OCI-LY1 (cell line): ENCODE measurements around the gene TBL3.

Experiments used
- H2AFZ ChIP-seq: fragments of 200-600 bp; sonication (generic), shearing (Covaris generic); 2 replicates; pipeline ENCODE4 v1.6.0; 2014; ENCODE audit warnings: antibody characterized with exemption, mild to moderate bottlenecking, low read length
- H3F3A ChIP-seq: fragments of 200-600 bp; sonication (generic), shearing (Covaris generic); 2 replicates; pipeline ENCODE4 v1.6.0; 2014; ENCODE audit warnings: mild to moderate bottlenecking, antibody characterized with exemption, low read length, moderate library complexity; ENCODE audit not compliant: insufficient read depth
- H3K27ac ChIP-seq: fragments of 200-600 bp; sonication (generic); 2 replicates; pipeline ENCODE4 v1.5.1; 2014; ENCODE audit warnings: low read length, mixed run types, mild to moderate bottlenecking, low read depth; ENCODE audit not compliant: poor library complexity, severe bottlenecking
- H3K27me3 ChIP-seq: fragments of 200-600 bp; sonication (generic); 2 replicates; pipeline ENCODE4 v1.6.0; 2014; ENCODE audit warnings: antibody characterized with exemption, mild to moderate bottlenecking, low read length, moderate library complexity; ENCODE audit not compliant: insufficient read depth
- H3K36me3 ChIP-seq: fragments of 200-600 bp; sonication (generic); 2 replicates; pipeline ENCODE4 v1.6.1; 2014; ENCODE audit warnings: mild to moderate bottlenecking, antibody characterized with exemption, low read length, moderate library complexity, mixed read lengths; ENCODE audit not compliant: insufficient read depth
- H3K4me1 ChIP-seq: fragments of 200-600 bp; sonication (generic); 2 replicates; pipeline ENCODE4 v1.5.1; 2014; ENCODE audit warnings: mild to moderate bottlenecking, low read length, moderate library complexity; ENCODE audit not compliant: insufficient read depth, severe bottlenecking
- H3K4me2 ChIP-seq: fragments of 200-600 bp; sonication (generic), shearing (Covaris generic); 2 replicates; pipeline ENCODE4 v1.6.1; 2014; ENCODE audit warnings: low read length
- H3K4me3 ChIP-seq: fragments of 200-600 bp; sonication (generic); 2 replicates; pipeline ENCODE4 v1.5.1; 2014; ENCODE audit warnings: low read length, low read depth, mild to moderate bottlenecking, mixed read lengths; ENCODE audit not compliant: poor library complexity, severe bottlenecking
- H3K79me2 ChIP-seq: fragments of 200-600 bp; shearing (Covaris generic); 2 replicates; pipeline ENCODE4 v1.6.1; 2016; ENCODE audit warnings: mixed run types, low read length, mixed read lengths; ENCODE audit not compliant: insufficient read depth
- H3K9ac ChIP-seq: fragments of 200-600 bp; sonication (generic), shearing (Covaris generic); 2 replicates; pipeline ENCODE4 v1.6.1; 2014; ENCODE audit warnings: mild to moderate bottlenecking, low read length, mixed read lengths
- H3K9me2 ChIP-seq: fragments of 200-600 bp; sonication (generic), shearing (Covaris generic); 2 replicates; pipeline ENCODE4 v1.6.1; 2014; ENCODE audit warnings: low read depth, mild to moderate bottlenecking, low read length, mixed read lengths
- H3K9me3 ChIP-seq: fragments of 200-600 bp; shearing (Covaris generic); 2 replicates; pipeline ENCODE4 v1.6.1; 2014; ENCODE audit warnings: low read length, mixed read lengths
- H4K20me1 ChIP-seq: fragments of 200-600 bp; sonication (generic), shearing (Covaris generic); 2 replicates; pipeline ENCODE4 v1.6.0; 2016; ENCODE audit warnings: mild to moderate bottlenecking, low read length; ENCODE audit not compliant: insufficient read depth
- CTCF ChIP-seq: fragments of 200-600 bp; sonication (generic), shearing (Covaris generic); IDR thresholded peaks from 2 replicates; pipeline ENCODE4 v1.5.1; 2017; ENCODE audit warnings: mild to moderate bottlenecking, antibody characterized with exemption, low read length, moderate library complexity, mixed read lengths
- EZH2 ChIP-seq: fragments of 200-600 bp; sonication (generic), shearing (Covaris generic); IDR thresholded peaks from 2 replicates; pipeline ENCODE4 v1.8.0; 2017; ENCODE audit warnings: borderline replicate concordance, mixed run types, mild to moderate bottlenecking, antibody characterized with exemption, low read length, moderate library complexity, mixed read lengths

TBL3 gene

GRCh38 chr16:1991588-1991947, 19.7 kb downstream of the TBL3 start:
- Histone ChIP-seq H3K9me2 (no peaks in the 10 kb centered on the region), H3K4me3 (peak overlapping the region; percentile 60), H3K79me2 (no peaks in the 10 kb centered on the region), H3K36me3 (peaks cover 8% of the 10 kb centered on the region), H2AFZ (no peak overlapping the region), H3K9me3 (no peaks in the 10 kb centered on the region), H4K20me1 (no peaks in the 10 kb centered on the region), H3K27me3 (peaks cover 6% of the 10 kb centered on the region; the same call in 1 of the 2 replicates), H3K9ac (peak overlapping the region; percentile 61), H3K4me2 (peak overlapping the region; percentile 68), H3K4me1 (peaks cover 29% of the 10 kb centered on the region), H3F3A (no peaks in the 10 kb centered on the region; the same call in 1 of the 2 replicates), H3K27ac (peak overlapping the region; percentile 48)
- TF ChIP-seq EZH2 (no peak), CTCF (no peak)

DNA sequence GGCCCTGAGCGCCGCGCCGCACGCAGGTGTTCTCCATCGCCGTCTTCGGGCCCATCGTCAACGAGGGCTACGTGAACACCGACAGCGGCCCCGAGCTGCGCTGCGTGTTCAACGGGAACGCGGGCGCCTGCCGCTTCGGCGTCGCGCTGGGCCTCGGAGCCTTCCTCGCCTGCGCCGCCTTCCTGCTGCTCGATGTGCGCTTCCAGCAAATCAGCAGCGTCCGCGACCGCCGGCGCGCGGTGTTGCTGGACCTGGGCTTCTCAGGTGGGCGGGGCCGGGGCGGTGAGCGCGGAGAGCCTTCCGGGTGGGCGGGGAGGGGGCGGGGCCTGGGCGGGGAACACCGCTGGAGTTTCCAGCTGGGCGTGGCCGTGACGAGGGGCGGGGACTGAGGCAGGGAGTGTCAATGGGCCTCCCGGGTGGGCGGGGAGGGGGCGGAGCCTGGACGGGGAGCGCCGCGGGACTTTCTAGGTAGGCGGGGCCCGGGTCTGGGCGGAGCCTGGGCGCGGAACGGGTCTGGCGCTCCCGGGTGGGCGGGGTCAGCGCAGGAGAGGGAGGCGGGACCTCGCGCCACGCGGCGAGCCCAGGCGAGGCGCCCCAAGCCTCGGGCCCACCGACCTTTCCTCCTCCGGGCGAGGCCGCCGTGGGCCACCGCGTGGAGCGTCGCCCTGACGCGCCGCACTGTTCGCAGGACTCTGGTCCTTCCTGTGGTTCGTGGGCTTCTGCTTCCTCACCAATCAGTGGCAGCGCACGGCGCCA, 20.3 kb downstream of the TBL3 start:
- H3F3A ChIP-seq, result no peaks in the 10 kb centered on the region; the same call in 1 of the 2 replicates
- H4K20me1 ChIP-seq, result no peaks in the 10 kb centered on the region
- H3K9me3 ChIP-seq, result no peaks in the 10 kb centered on the region
- peak overlapping the region; percentile 61 for H3K9ac ChIP-seq
- peak overlapping the region; percentile 68 for H3K4me2 ChIP-seq
- H3K4me3 ChIP-seq, result peak overlapping the region; percentile 60
- peaks cover 9% of the 10 kb centered on the region for H3K36me3 ChIP-seq
- H3K27me3 ChIP-seq, result peaks cover 6% of the 10 kb centered on the region; the same call in 1 of the 2 replicates
- no peaks in the 10 kb centered on the region for H3K79me2 ChIP-seq
- H3K9me2 ChIP-seq, result no peaks in the 10 kb centered on the region
- no peak for TF ChIP-seq CTCF
- no peak for TF ChIP-seq EZH2
- H3K27ac ChIP-seq, result peak overlapping the region; percentile 48
- no peak overlapping the region for H2AFZ ChIP-seq
- H3K4me1 ChIP-seq, result peaks cover 29% of the 10 kb centered on the region

GRCh38 chr16:1992704-1993317, 21.0 kb downstream of the TBL3 start:
- H3K9me3 ChIP-seq, result no peaks in the 10 kb centered on the region
- no peaks in the 10 kb centered on the region for H3K9me2 ChIP-seq
- no peak overlapping the region for H3K9ac ChIP-seq
- H4K20me1 ChIP-seq, result no peaks in the 10 kb centered on the region
- H3K27me3 ChIP-seq, result peaks cover 6% of the 10 kb centered on the region; the same call in 1 of the 2 replicates
- H3K4me3 ChIP-seq, result no peak overlapping the region
- peaks cover 29% of the 10 kb centered on the region for H3K4me1 ChIP-seq
- no peaks in the 10 kb centered on the region; the same call in 1 of the 2 replicates for H3F3A ChIP-seq
- no peak overlapping the region for H3K4me2 ChIP-seq
- no peaks in the 10 kb centered on the region for H3K79me2 ChIP-seq
- no peak for TF ChIP-seq CTCF
- peaks cover 16% of the 10 kb centered on the region for H3K36me3 ChIP-seq
- peak overlapping the region; percentile 70 for H3K27ac ChIP-seq
- no peak overlapping the region for H2AFZ ChIP-seq
